HCT116 (cell line): ENCODE measurements around the gene KRTAP11-1. TPM values are rescaled to one million over a fixed set of nuclear protein-coding genes. Genes with fewer than 3 reads are reported as not detected.

Experiments
- ATAC-seq: fragments of 200-7000 bp; cut with Tn5 transposase; 2 replicates; pipeline ENCODE4 v1.9.1; 2020; ENCODE audit warnings: mild to moderate bottlenecking, moderate library complexity
- BruUV-seq: library from RNA; stranded (reverse); fragments of 400-500 nt; replicated peaks from 2 replicates; lab custom pipeline; 2021; lab: Mats Ljungman, UMichigan
- CTCF ChIA-PET: fragments of 300-600 bp; sonication (Branson Sonifier 250); formaldehyde crosslinking; loops from one replicate; lab custom pipeline; 2021; ENCODE audit warnings: antibody characterized with exemption; lab: Charles Lee
- POLR2A ChIA-PET: fragments of 300-600, 350-600 bp; sonication (Branson Sonifier 250); formaldehyde crosslinking; loops from one replicate; lab custom pipeline; 2021; ENCODE audit warnings: antibody characterized with exemption; lab: Charles Lee
- RAD21 ChIA-PET, 2 experiments: fragments of 300-600 bp; sonication (Branson Sonifier 250); formaldehyde crosslinking; loops; one replicate each; lab custom pipeline; 2023; ENCODE audit warnings: low total read pairs in 2 of 2; ENCODE audit not compliant: uncharacterized antibody in 2 of 2, unreplicated experiment in 2 of 2, low non-redundant PET in 1 of 2; lab: Charles Lee
- DNase-seq: peaks from one replicate; pipeline ENCODE4 v3.0.0-alpha.2; 2010; ENCODE audit warnings: low read depth, low spot score
- H2AFZ ChIP-seq: fragments of 200-600 bp; shearing (Covaris generic), sonication (generic); 2 replicates; pipeline ENCODE4 v1.6.1; 2017; ENCODE audit warnings: low read depth, mixed run types, mixed read lengths, antibody characterized with exemption, low read length; ENCODE audit not compliant: poor library complexity, severe bottlenecking
- H3K27ac ChIP-seq: 2 replicates; pipeline ENCODE4 v1.5.1; 2012; ENCODE audit warnings: low read depth, low read length
- H3K27me3 ChIP-seq: fragments of 200-600 bp; sonication (generic); 2 replicates; pipeline ENCODE4 v1.6.1; 2016; ENCODE audit warnings: mixed run types, low read length, mixed read lengths; ENCODE audit not compliant: insufficient read depth
- H3K36me3 ChIP-seq, 2 experiments: fragments of 200-500 bp in 1 of 2; fragments of 200-600 bp in 1 of 2; sonication (Bioruptor generic) in 1 of 2; sonication (generic) in 1 of 2; 2 replicates each; pipeline versions ENCODE4 v1.5.1 to v1.6.1; 2014 to 2016; ENCODE audit warnings: low read length in 2 of 2, inconsistent platforms in 1 of 2, mixed read lengths in 1 of 2, mixed run types in 1 of 2; ENCODE audit not compliant: insufficient read depth in 2 of 2, control insufficient read depth in 1 of 2
- H3K4me1 ChIP-seq, 2 experiments: fragments of 200-600 bp in 1 of 2; sonication (generic) in 1 of 2; 2 replicates each; pipeline versions ENCODE4 v1.5.1 to v1.6.1; 2012 to 2017; ENCODE audit warnings: low read length in 2 of 2, inconsistent platforms in 1 of 2, mild to moderate bottlenecking in 1 of 2, mixed read lengths in 1 of 2, mixed run types in 1 of 2, moderate library complexity in 1 of 2; ENCODE audit not compliant: insufficient read depth in 2 of 2, control insufficient read depth in 1 of 2
- H3K4me2 ChIP-seq: fragments of 200-600 bp; sonication (generic); 2 replicates; pipeline ENCODE4 v1.6.1; 2017; ENCODE audit warnings: mixed run types, low read length, mixed read lengths
- H3K4me3 ChIP-seq, 2 experiments: fragments of 200-600 bp in 1 of 2; sonication (generic) in 1 of 2; replicated peaks in 1 of 2; 2 replicates each; pipeline ENCODE4 v1.5.1; 2011 to 2016; ENCODE audit warnings: low read length in 2 of 2, control low read depth in 1 of 2, low read depth in 1 of 2, mild to moderate bottlenecking in 1 of 2, mixed read lengths in 1 of 2, mixed run types in 1 of 2
- H3K79me2 ChIP-seq: fragments of 200-600 bp; sonication (generic); 2 replicates; pipeline ENCODE4 v1.6.1; 2017; ENCODE audit warnings: mild to moderate bottlenecking, mixed run types, low read length, moderate library complexity, mixed read lengths; ENCODE audit not compliant: insufficient read depth
- H3K9ac ChIP-seq: fragments of 200-600 bp; sonication (generic); 2 replicates; pipeline ENCODE4 v1.6.1; 2016; ENCODE audit warnings: low read length, mixed read lengths
- H3K9me2 ChIP-seq: fragments of 200-600 bp; sonication (generic), shearing (Covaris generic); 2 replicates; pipeline ENCODE4 v1.6.1; 2017; ENCODE audit warnings: mixed run types, mild to moderate bottlenecking, moderate library complexity; ENCODE audit not compliant: insufficient read depth
- H3K9me3 ChIP-seq, 2 experiments: fragments of 200-500 bp in 1 of 2; fragments of 200-600 bp in 1 of 2; sonication (Bioruptor generic) in 1 of 2; sonication (generic) in 1 of 2; 2 replicates each; pipeline ENCODE4 v1.6.1; 2014 to 2017; ENCODE audit warnings: low read length in 2 of 2, mixed read lengths in 2 of 2, inconsistent platforms in 1 of 2, low read depth in 1 of 2, mild to moderate bottlenecking in 1 of 2, mixed run types in 1 of 2, moderate library complexity in 1 of 2; ENCODE audit not compliant: control insufficient read depth in 1 of 2, insufficient read depth in 1 of 2
- H4K20me1 ChIP-seq: fragments of 200-600 bp; sonication (generic), shearing (Covaris generic); 2 replicates; pipeline ENCODE4 v1.6.1; 2017; ENCODE audit warnings: mixed run types, mild to moderate bottlenecking, moderate library complexity; ENCODE audit not compliant: insufficient read depth
- CBX3 ChIP-seq: IDR thresholded peaks from 2 replicates; pipeline ENCODE4 v1.6.1; 2012; ENCODE audit warnings: low read depth
- CEBPB ChIP-seq: IDR thresholded peaks from 2 replicates; pipeline ENCODE4 v1.6.1; 2012; ENCODE audit warnings: low read depth
- EGR1 ChIP-seq: IDR thresholded peaks from 2 replicates; pipeline ENCODE4 v1.6.1; 2012; ENCODE audit warnings: low read depth
- ELF1 ChIP-seq: IDR thresholded peaks from 2 replicates; pipeline ENCODE4 v1.6.1; 2012; ENCODE audit warnings: low read depth, borderline replicate concordance
- JUND ChIP-seq: IDR thresholded peaks from 2 replicates; pipeline ENCODE4 v1.6.1; 2012
- MAX ChIP-seq: IDR thresholded peaks from 2 replicates; pipeline ENCODE4 v1.6.1; 2012
- REST ChIP-seq: IDR thresholded peaks from 2 replicates; pipeline ENCODE4 v1.6.1; 2012; ENCODE audit warnings: low read depth
- SIN3A ChIP-seq: IDR thresholded peaks from 2 replicates; pipeline ENCODE4 v1.6.1; 2012; ENCODE audit warnings: low read depth
- SRF ChIP-seq: IDR thresholded peaks from 2 replicates; pipeline ENCODE4 v1.6.1; 2012; ENCODE audit warnings: low read depth
- ZFX ChIP-seq: fragments of 450-650 bp; IDR thresholded peaks from 2 replicates; pipeline ENCODE4 v1.6.1; 2017
- intact Hi-C: fragments of 100-400 bp; cut with micrococcal nuclease; formaldehyde crosslinking; loops from 2 replicates; pipeline ENCODE4 v1.10.0; 2022
- total RNA-seq: library from RNA; stranded (reverse); gene quantifications from one replicate; pipeline ENCODE4 v1.2.1, GENCODE V29; 2021; ENCODE audit not compliant: unreplicated experiment

The KRTAP11-1 gene
- total RNA-seq, 1 experiment from 2014 or later, result not detected

- Histone ChIP-seq H3K9me3 (peaks cover 0 to 12% of the 10 kb centered on the region in 2 experiments; a peak in 1 of 4 replicates), H3K36me3 (no peaks in the 10 kb centered on the region), H3K9ac (no peak overlapping the region), H4K20me1 (no peaks in the 10 kb centered on the region), H3K79me2 (no peaks in the 10 kb centered on the region), H2AFZ (no peak overlapping the region), H3K27ac (no peak overlapping the region), H3K27me3 (no peaks in the 10 kb centered on the region), H3K4me3 (no peak overlapping the region), H3K4me1 (no peaks in the 10 kb centered on the region), H3K9me2 (no peaks in the 10 kb centered on the region), H3K4me2 (no peak overlapping the region)
- DNase-seq, result no peak
- BruUV-seq, result no TSS peak
- ChIA-PET RAD21 (no interaction called here), CTCF (no interaction called here), POLR2A (no interaction called here)
- ATAC-seq, result no peak
- intact Hi-C loops, result no loop called here
- no peak for TF ChIP-seq REST
- TF ChIP-seq EGR1, result no peak
- TF ChIP-seq CEBPB, result no peak
- TF ChIP-seq JUND, result no peak
- no peak for TF ChIP-seq SIN3A
- TF ChIP-seq SRF, result no peak
- no peak for TF ChIP-seq MAX
- no peak for TF ChIP-seq ZFX
- no peak for TF ChIP-seq ELF1
- no peak for TF ChIP-seq CBX3
Observed at GRCh38 chr21:30847627-30848500, 33.5 kb downstream of the KRTAP11-1 start.
